Skeletal muscle cell (primary cell): ENCODE data around the gene IKZF1.

ENCODE experiments used
- DNase-seq: peaks from one replicate; pipeline ENCODE4 v3.0.0-alpha.2; 2010; ENCODE audit warnings: low read depth
- H3K4me3 ChIP-seq: 2 replicates; pipeline ENCODE4 v1.5.1; 2011; ENCODE audit warnings: low read depth, mild to moderate bottlenecking, control low read depth, low read length, moderate library complexity

The IKZF1 gene

GRCh38 chr7:50281680-50282445 is 22.7 kb upstream of the IKZF1 start:
- H3K4me3 ChIP-seq, result no peak overlapping the region
- DNase-seq, result no peak

- no peak for DNase-seq
- H3K4me3 ChIP-seq, result no peak overlapping the region
Measured at GRCh38 chr7:50282813-50283605, 21.5 kb upstream of the IKZF1 start.

- no peak for DNase-seq
- no peak overlapping the region for H3K4me3 ChIP-seq
Measured at GRCh38 chr7:50283731-50284130, 20.8 kb upstream of the IKZF1 start.

GRCh38 chr7:50284296-50284695 is 20.2 kb upstream of the IKZF1 start:
- DNase-seq, result no peak
- H3K4me3 ChIP-seq, result no peak overlapping the region

- DNase-seq, result no peak
- H3K4me3 ChIP-seq, result no peak overlapping the region
Measured at GRCh38 chr7:50285269-50285668, 19.2 kb upstream of the IKZF1 start.

GRCh38 chr7:50287129-50287528 is 17.4 kb upstream of the IKZF1 start:
- no peak overlapping the region for H3K4me3 ChIP-seq
- DNase-seq, result no peak

GRCh38 chr7:50292165-50292757 is 12.3 kb upstream of the IKZF1 start:
- no peak overlapping the region for H3K4me3 ChIP-seq
- DNase-seq, result no peak

GRCh38 chr7:50292763-50293162 is 11.8 kb upstream of the IKZF1 start:
- no peak for DNase-seq
- H3K4me3 ChIP-seq, result no peak overlapping the region

- DNase-seq, result no peak
- H3K4me3 ChIP-seq, result no peak overlapping the region
Measured at GRCh38 chr7:50293509-50294179, 10.9 kb upstream of the IKZF1 start.

- H3K4me3 ChIP-seq, result no peak overlapping the region
- DNase-seq, result no peak
Measured at GRCh38 chr7:50295133-50295532, 9.4 kb upstream of the IKZF1 start.

- no peak overlapping the region for H3K4me3 ChIP-seq
Measured at GRCh38 chr7:50296799-50297198, 7.7 kb upstream of the IKZF1 start.

GRCh38 chr7:50298811-50299562 is 5.5 kb upstream of the IKZF1 start:
- H3K4me3 ChIP-seq, result no peak overlapping the region
- no peak for DNase-seq

More at GRCh38 chr7:50296799-50297198, 7.7 kb upstream of the IKZF1 start:
- DNase-seq, result no peak

GRCh38 chr7:50300336-50300735 is 4.2 kb upstream of the IKZF1 start:
- no peak overlapping the region for H3K4me3 ChIP-seq
- DNase-seq, result no peak

- H3K4me3 ChIP-seq, result no peak overlapping the region
- DNase-seq, result no peak
Measured at GRCh38 chr7:50302486-50303334, 1.8 kb upstream of the IKZF1 start.

GRCh38 chr7:50303335-50304128 is 984 bp upstream of the IKZF1 start:
- H3K4me3 ChIP-seq, result peak overlapping the region; percentile 37

GRCh38 chr7:50304911-50305582 is 531 bp downstream of the IKZF1 start:
- no peak for DNase-seq
- H3K4me3 ChIP-seq, result no peak overlapping the region

More at GRCh38 chr7:50303335-50304128, 984 bp upstream of the IKZF1 start:
- DNase-seq, result no peak
